Measurements from ENCODE around the gene DLEC1.

DNA sequence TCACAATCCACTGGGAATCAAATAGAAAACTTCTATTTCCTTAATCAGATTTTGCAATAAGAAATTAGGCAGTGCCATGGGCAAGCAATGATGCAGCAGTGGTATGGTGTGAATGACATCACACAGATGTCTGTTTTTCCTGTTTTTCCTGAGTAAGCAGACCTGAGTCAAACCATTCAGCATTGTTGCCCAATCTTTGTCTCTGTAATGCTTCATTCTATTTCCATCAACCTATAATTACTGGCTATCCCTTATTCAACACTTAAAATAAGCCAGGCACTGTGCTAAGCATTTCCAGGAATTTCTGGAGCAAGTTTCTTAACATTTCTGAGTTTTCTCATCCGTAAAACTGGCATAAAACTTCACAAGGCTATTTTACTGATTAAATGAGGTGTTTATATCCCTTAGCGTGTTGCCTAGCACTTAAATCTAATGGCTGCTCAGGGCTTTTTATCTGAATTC, 115.1 kb downstream of the DLEC1 start:
- TF ChIP-seq EZH2 (IDR thresholded peaks at IDR 0.05; ENCODE audit: low read length, missing control alignments) = no peak
- TF ChIP-seq, protein P1, sequence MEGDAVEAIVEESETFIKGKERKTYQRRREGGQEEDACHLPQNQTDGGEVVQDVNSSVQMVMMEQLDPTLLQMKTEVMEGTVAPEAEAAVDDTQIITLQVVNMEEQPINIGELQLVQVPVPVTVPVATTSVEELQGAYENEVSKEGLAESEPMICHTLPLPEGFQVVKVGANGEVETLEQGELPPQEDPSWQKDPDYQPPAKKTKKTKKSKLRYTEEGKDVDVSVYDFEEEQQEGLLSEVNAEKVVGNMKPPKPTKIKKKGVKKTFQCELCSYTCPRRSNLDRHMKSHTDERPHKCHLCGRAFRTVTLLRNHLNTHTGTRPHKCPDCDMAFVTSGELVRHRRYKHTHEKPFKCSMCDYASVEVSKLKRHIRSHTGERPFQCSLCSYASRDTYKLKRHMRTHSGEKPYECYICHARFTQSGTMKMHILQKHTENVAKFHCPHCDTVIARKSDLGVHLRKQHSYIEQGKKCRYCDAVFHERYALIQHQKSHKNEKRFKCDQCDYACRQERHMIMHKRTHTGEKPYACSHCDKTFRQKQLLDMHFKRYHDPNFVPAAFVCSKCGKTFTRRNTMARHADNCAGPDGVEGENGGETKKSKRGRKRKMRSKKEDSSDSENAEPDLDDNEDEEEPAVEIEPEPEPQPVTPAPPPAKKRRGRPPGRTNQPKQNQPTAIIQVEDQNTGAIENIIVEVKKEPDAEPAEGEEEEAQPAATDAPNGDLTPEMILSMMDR (conservative IDR thresholded peaks at IDR 0.05 in 1 of 2, IDR thresholded peaks at IDR 0.05 in 1 of 2; ENCODE audit: low read depth in 1 of 2, low read length in 2 of 2) = no peak
